HepG2 (cell line): ENCODE measurements around the gene SERPINE3.

Experiments
- CEBPG ChIP-seq: IDR thresholded peaks from 2 replicates; pipeline ENCODE4 v1.6.1; 2016
- CTCF ChIP-seq: sonication (generic); formaldehyde crosslinking; IDR thresholded peaks from 2 replicates; pipeline ENCODE4 v1.5.0; 2020; ENCODE audit warnings: mild to moderate bottlenecking, missing genetic modification reagents, moderate library complexity
- EZH2 ChIP-seq: conservative IDR thresholded peaks from 2 replicates; pipeline ENCODE4 v1.6.1; 2012; ENCODE audit warnings: mild to moderate bottlenecking, low read depth, low read length, moderate library complexity
- PAF1 ChIP-seq: IDR thresholded peaks from 2 replicates; pipeline ENCODE4 v1.6.1; 2016; ENCODE audit warnings: missing genetic modification reagents, missing compliant biosample characterization
- PRPF4 ChIP-seq: fragments of 200-400 bp; formaldehyde crosslinking; IDR thresholded peaks from 2 replicates; pipeline ENCODE4 v1.6.1; 2016; ENCODE audit warnings: low read length, low read depth; ENCODE audit not compliant: poor library complexity, severe bottlenecking
- SRF ChIP-seq: IDR thresholded peaks from 2 replicates; pipeline ENCODE4 v1.6.1; 2011; ENCODE audit warnings: mild to moderate bottlenecking, low read depth, low read length, moderate library complexity
- TAF15 ChIP-seq: fragments of 200-400 bp; formaldehyde crosslinking; IDR thresholded peaks from one replicate; pipeline ENCODE4 v1.6.1; 2018; ENCODE audit warnings: mild to moderate bottlenecking, low read depth, low read length; ENCODE audit not compliant: poor library complexity, severe bottlenecking
- TP53 ChIP-seq: sonication (generic); formaldehyde crosslinking; conservative IDR thresholded peaks from 2 replicates; pipeline ENCODE4 v1.4.0; 2020; ENCODE audit warnings: missing genetic modification reagents

- no peak for TF ChIP-seq CEBPG (CRISPR knock-in tag)
- no peak for TF ChIP-seq SRF
- no peak for TF ChIP-seq TP53 (CRISPR knock-in tag)
- TF ChIP-seq EZH2, result no peak
- TF ChIP-seq TAF15, result no peak
- no peak for TF ChIP-seq PRPF4
- no peak for TF ChIP-seq CTCF (CRISPR knock-in tag)
- no peak for TF ChIP-seq PAF1 (CRISPR knock-in tag)
These were observed 5.7 kb upstream of the SERPINE3 start for GRCh38 chr13:51333826-51334225.
